ENCODE measurements around the gene BGLAP.

Gene BGLAP

DNA sequence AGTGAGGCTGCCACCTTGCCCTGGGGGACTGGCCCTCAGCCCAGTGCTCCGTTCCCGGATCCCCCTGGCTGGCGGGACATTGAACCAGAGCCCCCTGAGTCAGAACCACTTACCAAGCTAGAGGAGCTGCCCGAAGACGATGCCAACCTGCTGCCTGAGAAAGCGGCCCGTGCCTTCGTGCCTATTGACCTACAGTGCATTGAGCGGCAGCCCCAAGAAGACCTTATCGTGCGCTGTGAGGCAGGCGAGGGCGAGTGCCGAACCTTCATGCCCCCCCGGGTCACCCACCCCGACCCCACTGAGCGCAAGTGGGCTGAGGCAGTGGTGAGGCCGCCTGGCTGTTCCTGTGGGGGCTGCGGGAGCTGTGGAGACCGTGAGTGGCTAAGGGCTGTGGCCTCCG, 43.5 kb downstream of the BGLAP start:
- Histone ChIP-seq H3K27me3 (replicated peaks; ENCODE audit: control insufficient read depth, insufficient read depth, low read length) (no peaks in the 10 kb centered on the region), H3K36me3 (ENCODE audit: control insufficient read depth, insufficient read depth, low read length) (peaks cover 9% of the 10 kb centered on the region), H3K4me3 (replicated peaks; ENCODE audit: low read depth, low read length) (no peak overlapping the region)
- TF ChIP-seq, protein P1, sequence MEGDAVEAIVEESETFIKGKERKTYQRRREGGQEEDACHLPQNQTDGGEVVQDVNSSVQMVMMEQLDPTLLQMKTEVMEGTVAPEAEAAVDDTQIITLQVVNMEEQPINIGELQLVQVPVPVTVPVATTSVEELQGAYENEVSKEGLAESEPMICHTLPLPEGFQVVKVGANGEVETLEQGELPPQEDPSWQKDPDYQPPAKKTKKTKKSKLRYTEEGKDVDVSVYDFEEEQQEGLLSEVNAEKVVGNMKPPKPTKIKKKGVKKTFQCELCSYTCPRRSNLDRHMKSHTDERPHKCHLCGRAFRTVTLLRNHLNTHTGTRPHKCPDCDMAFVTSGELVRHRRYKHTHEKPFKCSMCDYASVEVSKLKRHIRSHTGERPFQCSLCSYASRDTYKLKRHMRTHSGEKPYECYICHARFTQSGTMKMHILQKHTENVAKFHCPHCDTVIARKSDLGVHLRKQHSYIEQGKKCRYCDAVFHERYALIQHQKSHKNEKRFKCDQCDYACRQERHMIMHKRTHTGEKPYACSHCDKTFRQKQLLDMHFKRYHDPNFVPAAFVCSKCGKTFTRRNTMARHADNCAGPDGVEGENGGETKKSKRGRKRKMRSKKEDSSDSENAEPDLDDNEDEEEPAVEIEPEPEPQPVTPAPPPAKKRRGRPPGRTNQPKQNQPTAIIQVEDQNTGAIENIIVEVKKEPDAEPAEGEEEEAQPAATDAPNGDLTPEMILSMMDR (IDR thresholded peaks at IDR 0.05; ENCODE audit: insufficient read depth, low read length, poor library complexity, severe bottlenecking), result no peak
- no peak for DNase-seq (ENCODE audit: extremely low read depth, insufficient read length)

DNA sequence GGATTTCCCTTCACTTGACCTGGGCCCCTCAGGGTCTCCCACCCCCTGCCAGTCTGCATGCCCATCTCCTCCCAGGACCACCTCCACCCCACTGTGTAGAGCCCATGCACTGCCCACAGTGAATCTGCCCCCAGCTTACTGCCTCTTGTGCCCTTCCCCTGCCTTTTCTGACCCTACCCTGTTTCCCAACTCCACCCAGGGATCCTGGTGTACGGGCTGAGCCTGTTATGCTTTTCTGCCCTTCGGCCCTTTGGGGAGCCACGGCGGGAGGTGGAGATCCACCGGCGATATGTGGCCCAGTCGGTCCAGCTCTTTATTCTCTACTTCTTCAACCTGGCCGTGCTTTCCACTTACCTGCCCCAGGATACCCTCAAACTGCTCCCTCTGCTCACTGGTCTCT, 44.1 kb downstream of the BGLAP start:
- TF ChIP-seq, protein P1 (IDR thresholded peaks at IDR 0.05; ENCODE audit: insufficient read depth, low read length, poor library complexity, severe bottlenecking), result no peak
- DNase-seq (ENCODE audit: extremely low read depth, insufficient read length), result no peak

DNA sequence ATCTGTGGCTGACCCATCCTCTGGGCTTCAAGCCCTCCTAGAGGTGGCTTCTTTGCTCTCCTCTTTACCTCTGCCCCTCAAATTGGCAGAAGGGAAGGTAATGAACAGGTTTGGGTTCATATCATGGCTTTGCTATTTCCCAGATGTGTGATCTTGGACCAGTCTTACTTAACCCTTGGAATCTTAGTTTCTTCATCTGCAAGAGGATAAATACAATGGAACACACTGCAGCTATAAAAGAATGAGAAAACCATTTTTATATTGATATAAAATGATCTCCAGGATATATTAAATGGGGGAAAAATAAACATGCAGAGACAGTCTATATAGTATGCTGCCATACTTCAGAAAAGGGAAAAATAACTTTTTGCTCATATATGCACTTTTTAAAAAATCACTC, 47.9 kb downstream of the BGLAP start:
- TF ChIP-seq, protein P1 (IDR thresholded peaks at IDR 0.05; ENCODE audit: insufficient read depth, low read length, poor library complexity, severe bottlenecking), result no peak
- no peaks in the 10 kb centered on the region for H3K27me3 ChIP-seq (replicated peaks; ENCODE audit: control insufficient read depth, insufficient read depth, low read length)
- H3K4me3 ChIP-seq (replicated peaks; ENCODE audit: low read depth, low read length), result no peak overlapping the region
- no peak for DNase-seq (ENCODE audit: extremely low read depth, insufficient read length)
- peaks cover 9% of the 10 kb centered on the region for H3K36me3 ChIP-seq (ENCODE audit: control insufficient read depth, insufficient read depth, low read length)

More for the DNA sequence above, 44.1 kb downstream of the BGLAP start:
- H3K36me3 ChIP-seq (ENCODE audit: control insufficient read depth, insufficient read depth, low read length), result peaks cover 9% of the 10 kb centered on the region
- no peak overlapping the region for H3K4me3 ChIP-seq (replicated peaks; ENCODE audit: low read depth, low read length)
- no peaks in the 10 kb centered on the region for H3K27me3 ChIP-seq (replicated peaks; ENCODE audit: control insufficient read depth, insufficient read depth, low read length)

DNA sequence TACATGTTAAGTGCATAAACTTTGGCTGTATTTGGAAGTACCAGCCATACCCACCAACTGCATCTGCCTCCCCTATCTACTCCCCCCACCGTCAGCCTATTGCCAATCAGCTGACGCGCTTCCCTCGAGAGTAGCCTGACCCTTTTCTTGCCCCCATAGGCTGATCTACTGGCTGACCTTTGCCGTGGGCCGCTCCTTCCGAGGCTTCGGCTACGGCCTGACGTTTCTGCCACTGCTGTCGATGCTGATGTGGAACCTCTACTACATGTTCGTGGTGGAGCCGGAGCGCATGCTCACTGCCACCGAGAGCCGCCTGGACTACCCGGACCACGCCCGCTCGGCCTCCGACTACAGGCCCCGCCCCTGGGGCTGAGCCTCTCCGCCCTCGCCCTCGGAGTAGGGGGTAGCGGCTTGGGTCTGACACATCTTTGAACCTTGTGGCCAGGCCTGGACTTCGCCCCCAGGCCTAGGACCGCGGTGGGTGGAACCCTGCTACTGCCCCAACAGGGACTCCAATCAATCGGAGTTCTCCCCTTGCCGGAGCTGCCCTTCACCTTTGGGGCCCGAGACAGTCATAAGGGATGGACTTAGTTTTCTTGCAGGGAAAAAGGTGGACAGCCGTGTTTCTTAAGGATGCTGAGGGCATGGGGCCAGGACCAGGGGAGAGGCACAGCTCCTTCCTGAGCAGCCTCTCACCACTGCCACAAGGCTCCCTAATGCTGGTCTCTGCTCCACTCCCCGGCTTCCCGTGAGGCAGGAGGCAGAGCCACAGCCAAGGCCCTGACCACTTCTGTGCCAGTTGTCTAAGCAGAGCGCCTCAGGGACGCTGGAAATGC, 49.5 kb downstream of the BGLAP start:
- Histone ChIP-seq H3K36me3 (ENCODE audit: control insufficient read depth, insufficient read depth, low read length) (peaks cover 3% of the 10 kb centered on the region), H3K4me3 (replicated peaks; ENCODE audit: low read depth, low read length) (peak overlapping the region; percentile 37), H3K27me3 (replicated peaks; ENCODE audit: control insufficient read depth, insufficient read depth, low read length) (no peaks in the 10 kb centered on the region)
- TF ChIP-seq, protein P1 (IDR thresholded peaks at IDR 0.05; ENCODE audit: insufficient read depth, low read length, poor library complexity, severe bottlenecking), result no peak
- DNase-seq (ENCODE audit: extremely low read depth, insufficient read length), result peak; percentile 62

Data from GM06990 (cell line).